ENCODE data around the gene NFAM1. TPM values are rescaled to one million over a fixed set of nuclear protein-coding genes. Genes with fewer than 3 reads are reported as not detected.
A peak's percentile ranks its signal among the peaks of the same experiment; 100 is the strongest.

Gene NFAM1
- total RNA-seq, 1 donor = under 0.01 TPM

GRCh38 chr22:42431401-42432019 is 693 bp downstream of the NFAM1 start:
- Histone ChIP-seq H3K27me3 (ENCODE audit: insufficient read depth, low read length) (peaks cover 66% of the 10 kb centered on the region), H3K4me2 (ENCODE audit: insufficient read depth, low read length) (no peak overlapping the region), H3K9me3 (ENCODE audit: low read depth, low read length) (no peaks in the 10 kb centered on the region), H4K20me1 (ENCODE audit: insufficient read depth, low read length) (no peaks in the 10 kb centered on the region), H3K79me2 (ENCODE audit: insufficient read depth, low read length) (no peaks in the 10 kb centered on the region), H3K4me1 (ENCODE audit: insufficient read depth, low read length) (no peaks in the 10 kb centered on the region), H3K27ac (ENCODE audit: low read depth, low read length) (no peak overlapping the region), H3K36me3 (ENCODE audit: insufficient read depth, low read length) (no peaks in the 10 kb centered on the region), H2AFZ (ENCODE audit: low read length) (no peak overlapping the region), H3K4me3 (ENCODE audit: insufficient read depth, low read length) (no peak overlapping the region)
- peak; percentile 57 for DNase-seq (ENCODE audit: insufficient read length, low spot score, missing footprints)
- no peak for TF ChIP-seq CTCF (IDR thresholded peaks at IDR 0.05; ENCODE audit: extremely low read depth, low read depth, low read length)

DNA sequence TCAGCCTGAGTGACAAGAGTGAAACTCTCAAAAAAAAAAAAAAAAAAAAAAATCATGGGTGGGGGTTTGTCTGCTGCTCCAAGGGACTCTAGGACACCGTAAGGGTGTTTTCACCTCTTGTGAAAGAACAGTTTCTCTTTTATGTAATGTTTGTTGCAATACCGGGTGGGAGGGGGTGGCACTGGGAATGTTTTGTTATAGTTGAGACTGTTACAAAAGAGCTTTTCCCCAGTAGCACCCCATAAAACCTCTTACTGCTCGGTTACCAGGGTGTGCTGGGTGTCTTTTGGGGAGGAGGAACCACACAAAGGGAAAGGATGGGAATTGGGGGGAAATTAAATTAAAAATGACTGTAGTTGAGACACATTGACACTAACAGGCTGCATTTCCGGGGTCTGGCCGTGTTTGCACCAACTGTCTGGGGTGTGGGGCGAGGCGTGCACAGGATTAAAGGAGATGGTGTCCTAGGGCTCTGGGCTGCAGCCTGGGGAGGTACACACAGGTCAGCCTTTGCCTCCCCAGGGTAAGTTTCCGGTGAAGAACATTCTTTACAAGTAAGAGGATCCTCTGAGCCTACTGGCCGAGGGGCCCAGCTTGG is 1.6 kb downstream of the NFAM1 start:
- Histone ChIP-seq H3K79me2 (ENCODE audit: insufficient read depth, low read length) (no peaks in the 10 kb centered on the region), H3K9me3 (ENCODE audit: low read depth, low read length) (no peaks in the 10 kb centered on the region), H3K4me2 (ENCODE audit: insufficient read depth, low read length) (no peak overlapping the region), H4K20me1 (ENCODE audit: insufficient read depth, low read length) (no peaks in the 10 kb centered on the region), H3K4me3 (ENCODE audit: insufficient read depth, low read length) (no peak overlapping the region), H2AFZ (ENCODE audit: low read length) (no peak overlapping the region), H3K27ac (ENCODE audit: low read depth, low read length) (no peak overlapping the region), H3K4me1 (ENCODE audit: insufficient read depth, low read length) (no peaks in the 10 kb centered on the region), H3K36me3 (ENCODE audit: insufficient read depth, low read length) (no peaks in the 10 kb centered on the region), H3K27me3 (ENCODE audit: insufficient read depth, low read length) (peaks cover 60% of the 10 kb centered on the region)
- peak; percentile 66 for DNase-seq (ENCODE audit: insufficient read length, low spot score, missing footprints)
- no peak for TF ChIP-seq CTCF (IDR thresholded peaks at IDR 0.05; ENCODE audit: extremely low read depth, low read depth, low read length)

- H3K36me3 ChIP-seq (ENCODE audit: insufficient read depth, low read length) = no peaks in the 10 kb centered on the region
- H3K4me3 ChIP-seq (ENCODE audit: insufficient read depth, low read length) = no peak overlapping the region
- no peaks in the 10 kb centered on the region for H4K20me1 ChIP-seq (ENCODE audit: insufficient read depth, low read length)
- DNase-seq (ENCODE audit: insufficient read length, low spot score, missing footprints) = no peak
- no peaks in the 10 kb centered on the region for H3K9me3 ChIP-seq (ENCODE audit: low read depth, low read length)
- no peaks in the 10 kb centered on the region for H3K4me1 ChIP-seq (ENCODE audit: insufficient read depth, low read length)
- H2AFZ ChIP-seq (ENCODE audit: low read length) = no peak overlapping the region
- peaks cover 47% of the 10 kb centered on the region for H3K27me3 ChIP-seq (ENCODE audit: insufficient read depth, low read length)
- H3K27ac ChIP-seq (ENCODE audit: low read depth, low read length) = no peak overlapping the region
- no peak overlapping the region for H3K4me2 ChIP-seq (ENCODE audit: insufficient read depth, low read length)
- H3K79me2 ChIP-seq (ENCODE audit: insufficient read depth, low read length) = no peaks in the 10 kb centered on the region
- no peak for TF ChIP-seq CTCF (IDR thresholded peaks at IDR 0.05; ENCODE audit: extremely low read depth, low read depth, low read length)
Observed at GRCh38 chr22:42428760-42429159, 3.4 kb downstream of the NFAM1 start.

DNA sequence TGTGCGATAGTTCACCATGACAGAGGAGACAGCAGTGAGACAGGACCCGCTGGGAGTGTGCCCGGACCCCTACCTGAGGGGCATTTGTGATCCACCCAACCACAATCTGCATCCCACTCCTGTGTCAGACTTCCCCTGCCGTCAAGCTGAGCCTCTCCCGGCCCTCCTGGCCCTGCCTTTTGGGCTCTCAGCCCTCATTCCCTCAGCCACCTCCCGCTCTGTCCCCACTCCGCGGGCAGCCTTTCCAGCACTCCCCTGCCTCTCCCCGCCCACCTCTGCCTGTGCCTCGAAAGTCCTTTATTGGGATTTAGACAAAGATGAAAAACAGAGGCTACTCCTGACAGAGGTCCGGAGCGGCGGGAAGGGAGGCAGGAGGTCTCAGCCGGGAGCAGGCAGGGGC is 4.2 kb downstream of the NFAM1 start:
- no peak overlapping the region for H3K4me2 ChIP-seq (ENCODE audit: insufficient read depth, low read length)
- H3K79me2 ChIP-seq (ENCODE audit: insufficient read depth, low read length) = no peaks in the 10 kb centered on the region
- no peaks in the 10 kb centered on the region for H3K9me3 ChIP-seq (ENCODE audit: low read depth, low read length)
- H4K20me1 ChIP-seq (ENCODE audit: insufficient read depth, low read length) = no peaks in the 10 kb centered on the region
- H3K4me1 ChIP-seq (ENCODE audit: insufficient read depth, low read length) = no peaks in the 10 kb centered on the region
- no peak overlapping the region for H2AFZ ChIP-seq (ENCODE audit: low read length)
- TF ChIP-seq CTCF (IDR thresholded peaks at IDR 0.05; ENCODE audit: extremely low read depth, low read depth, low read length) = no peak
- no peaks in the 10 kb centered on the region for H3K36me3 ChIP-seq (ENCODE audit: insufficient read depth, low read length)
- no peak overlapping the region for H3K4me3 ChIP-seq (ENCODE audit: insufficient read depth, low read length)
- no peak overlapping the region for H3K27ac ChIP-seq (ENCODE audit: low read depth, low read length)
- peaks cover 40% of the 10 kb centered on the region for H3K27me3 ChIP-seq (ENCODE audit: insufficient read depth, low read length)
- DNase-seq (ENCODE audit: insufficient read length, low spot score, missing footprints) = peak; percentile 9
